Inflammatory macrophage (primary cell): Measurements from ENCODE around the gene FAM240A.
"Not testable (repeated sequence)": the region's sequence is repeated elsewhere in the genome, so short reads cannot be mapped to it uniquely, and the experiment has no call there.

ENCODE experiments used
- DNase-seq, 2 donors: peaks; one replicate each; pipeline ENCODE4 v3.0.0-alpha.2; 2020 to 2022

FAM240A gene

GRCh38 chr3:46587268-46587667 lies 25.1 kb upstream of the FAM240A start:
- DNase-seq, result not testable (repeated sequence)

DNA sequence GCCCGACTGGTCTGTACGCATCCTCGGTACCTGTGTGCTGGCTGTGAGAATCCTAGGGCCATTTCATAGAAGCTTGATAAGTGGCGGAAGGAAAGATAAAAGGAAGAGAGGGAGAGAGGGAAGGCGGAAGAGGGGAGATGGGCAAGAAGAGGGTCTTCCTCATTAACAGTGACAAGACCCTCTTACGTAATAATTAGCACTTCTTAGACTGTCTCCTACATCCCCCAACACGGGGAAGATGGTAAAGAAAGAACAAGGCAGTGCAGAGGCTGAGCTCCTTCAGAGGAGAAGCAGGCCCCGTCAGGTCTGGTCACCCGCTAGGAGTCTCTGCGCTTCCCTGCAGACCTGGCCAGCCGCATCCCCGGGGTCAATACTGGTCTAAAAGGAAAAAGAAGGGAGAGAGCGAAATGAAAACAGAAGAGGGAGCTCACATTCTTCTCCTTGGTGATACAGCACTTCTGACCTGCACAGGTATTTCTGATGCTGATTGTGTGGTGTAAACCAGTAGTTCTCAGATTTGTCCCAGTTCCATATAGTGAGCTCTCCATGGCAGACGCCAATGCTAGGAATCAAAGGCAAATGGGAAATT lies 19.0 kb upstream of the FAM240A start:
- no peak for DNase-seq

DNA sequence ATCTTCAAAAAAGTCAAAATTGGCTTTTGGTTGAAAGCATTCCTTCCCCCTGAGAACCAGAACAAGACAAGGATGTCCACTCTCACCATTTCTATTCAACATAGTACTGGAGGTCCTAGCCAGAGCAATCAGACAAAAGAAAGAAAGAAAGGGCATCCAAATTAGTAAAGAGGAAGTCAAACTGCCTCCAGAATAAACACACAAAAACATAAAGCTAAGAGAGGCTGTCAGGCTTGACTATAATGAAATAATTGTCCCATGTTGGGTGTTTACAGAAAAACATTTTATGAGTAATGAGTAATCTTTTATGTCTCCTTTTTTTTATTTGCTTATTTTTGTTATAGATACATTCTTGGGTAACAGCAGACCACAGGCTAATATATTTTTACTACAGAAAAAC lies 18.3 kb upstream of the FAM240A start:
- no peak for DNase-seq

GRCh38 chr3:46594723-46595122 lies 17.6 kb upstream of the FAM240A start:
- no peak for DNase-seq

GRCh38 chr3:46595819-46596314 lies 16.5 kb upstream of the FAM240A start:
- DNase-seq, result no peak

- DNase-seq, result no peak
These were observed 12.7 kb upstream of the FAM240A start for GRCh38 chr3:46599590-46599989.

GRCh38 chr3:46603446-46604046 lies 8.8 kb upstream of the FAM240A start:
- DNase-seq, result no peak

GRCh38 chr3:46604127-46604526 lies 8.2 kb upstream of the FAM240A start:
- DNase-seq, result peak; percentile 27 to 45

GRCh38 chr3:46607603-46608028 lies 4.7 kb upstream of the FAM240A start:
- DNase-seq, result no peak

GRCh38 chr3:46609212-46609721 lies 3.1 kb upstream of the FAM240A start:
- no peak for DNase-seq

DNA sequence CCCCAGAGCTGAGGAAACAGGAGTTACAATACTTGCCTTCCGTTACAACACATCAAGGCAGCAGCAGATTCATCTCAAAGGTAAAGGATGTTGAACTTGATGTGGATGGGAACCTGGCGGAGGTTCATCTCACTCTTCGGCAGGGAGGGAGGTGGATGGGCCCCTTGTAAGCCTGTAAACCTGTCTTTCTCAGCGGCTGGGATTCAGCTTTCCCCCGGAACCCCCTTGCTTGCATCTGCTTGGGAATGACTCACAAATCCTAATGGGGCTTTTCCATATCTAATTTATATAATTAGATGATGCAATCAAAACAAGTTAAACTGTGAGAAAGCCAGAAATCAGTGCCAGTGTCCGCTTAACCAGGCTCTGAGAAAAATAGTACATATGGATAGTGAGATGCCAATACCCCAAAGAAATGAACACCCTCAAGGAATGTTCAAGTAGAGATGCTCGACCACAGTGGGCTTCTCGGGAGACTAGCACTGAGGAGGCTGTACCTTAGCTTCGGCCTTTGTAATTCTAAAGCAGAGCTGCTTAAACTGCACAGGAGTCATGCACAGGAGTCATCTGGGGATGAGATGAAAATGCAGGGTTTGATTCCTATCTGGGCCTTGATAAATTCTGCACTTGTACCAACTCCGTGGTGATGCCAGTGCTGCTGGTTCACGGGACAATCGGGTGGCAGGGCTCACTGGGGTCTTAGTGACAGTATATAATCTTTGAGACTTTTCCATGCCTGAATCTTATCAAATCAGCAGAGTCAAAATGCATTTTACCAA lies 2.2 kb upstream of the FAM240A start:
- no peak for DNase-seq

DNA sequence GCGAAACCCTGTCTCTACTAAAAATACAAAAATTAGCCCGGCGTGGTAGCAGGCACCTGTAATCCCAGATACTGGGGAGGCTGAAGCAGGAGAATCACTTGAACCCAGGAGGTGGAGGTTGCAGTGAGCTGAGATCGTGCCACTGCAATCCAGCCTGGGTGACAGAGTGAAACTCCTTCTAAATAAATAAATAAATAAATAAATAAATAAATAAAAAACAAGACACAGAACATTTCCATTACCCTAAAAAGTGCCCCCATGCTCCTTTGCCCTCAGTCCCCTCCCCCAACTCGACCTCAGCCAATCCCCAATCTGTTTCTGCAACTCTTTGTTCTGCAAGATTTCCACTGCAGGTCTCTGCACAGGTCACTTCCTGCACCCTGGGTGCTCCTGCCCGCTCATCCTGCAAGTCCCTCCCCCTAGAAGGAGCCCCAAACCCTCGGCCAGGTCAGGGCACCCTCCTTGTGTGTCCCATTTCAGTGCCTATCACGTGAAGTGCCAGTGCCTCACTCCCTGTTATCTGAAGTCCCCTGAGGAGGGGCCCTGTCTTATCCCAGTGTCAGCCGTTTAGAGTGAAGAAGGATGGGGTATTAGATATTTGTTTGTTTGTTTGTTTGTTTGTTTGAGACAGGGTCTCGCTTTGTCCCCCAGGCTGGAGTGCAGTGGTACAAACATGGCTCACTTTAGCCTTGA lies 1.1 kb downstream of the FAM240A start:
- no peak for DNase-seq

DNA sequence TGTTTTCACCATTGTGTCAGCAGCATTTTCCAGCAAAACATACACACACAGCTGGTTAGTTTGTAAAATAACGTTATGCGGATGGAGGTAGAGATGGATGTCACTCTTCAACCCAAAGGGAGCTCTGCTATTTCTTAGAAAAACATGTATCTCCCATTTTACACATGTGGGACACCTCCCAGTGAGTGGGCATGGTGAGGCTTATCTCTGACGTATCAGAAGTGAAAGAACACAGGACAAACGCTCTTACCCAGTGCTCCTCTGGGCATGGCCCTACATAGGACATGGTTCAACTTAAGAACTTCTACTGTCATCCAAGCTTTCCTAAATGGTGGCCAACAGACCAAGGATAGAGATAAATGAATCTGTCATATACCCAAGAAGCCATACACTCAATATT lies 2.1 kb downstream of the FAM240A start:
- DNase-seq, result no peak

DNA sequence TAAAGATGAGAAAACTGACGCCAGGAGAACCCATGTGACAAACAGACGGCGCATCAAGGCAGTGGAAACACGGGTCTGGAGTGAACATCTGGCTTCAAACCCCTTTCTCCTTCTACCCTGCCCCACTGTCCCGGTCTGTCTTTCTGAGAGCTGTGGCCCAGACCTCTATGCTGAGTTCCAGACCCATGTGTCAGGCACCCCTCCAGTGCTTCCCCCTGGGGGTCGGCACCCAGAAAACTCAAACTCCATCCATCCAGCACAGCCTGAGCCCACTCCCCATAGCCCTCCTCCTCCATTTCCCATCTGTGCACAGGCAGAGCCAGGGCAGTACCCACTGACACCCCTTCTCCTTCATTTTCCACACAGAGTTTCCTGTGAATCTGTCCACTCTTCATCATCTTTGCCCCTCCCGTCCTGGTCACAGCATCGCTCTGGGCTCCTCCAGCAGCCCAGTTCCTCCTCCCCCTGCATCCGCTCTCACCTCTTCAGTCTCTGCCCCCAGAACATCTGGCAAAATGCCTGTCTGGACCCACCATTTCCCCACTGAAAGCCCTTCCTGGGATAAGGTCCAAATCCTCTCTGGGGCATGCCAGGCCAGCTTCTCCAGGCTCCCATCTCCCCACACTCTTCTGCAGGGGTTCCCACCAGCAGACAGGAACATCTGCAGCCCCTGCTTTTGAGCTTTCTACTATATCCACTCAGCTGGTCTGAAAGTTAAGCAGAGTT lies 2.9 kb downstream of the FAM240A start:
- no peak for DNase-seq

DNA sequence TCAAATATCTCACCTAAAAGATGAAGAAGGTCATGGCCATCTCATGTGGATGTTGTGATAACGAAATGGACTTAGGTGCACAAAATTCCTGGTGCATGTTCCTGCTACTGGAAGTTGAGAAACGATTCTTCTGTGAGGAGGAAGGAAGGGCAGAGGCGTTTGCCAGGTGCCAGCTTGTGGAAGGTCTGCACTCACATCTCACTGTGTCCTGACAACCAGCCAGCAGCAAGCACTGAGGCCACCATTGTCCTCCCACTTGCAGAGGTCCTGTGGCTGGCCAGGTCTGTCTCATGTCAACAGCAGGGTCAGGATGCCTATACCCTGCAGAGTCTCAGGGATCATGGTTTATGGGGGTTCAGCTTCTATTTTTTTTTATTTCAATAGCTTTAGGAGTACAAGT lies 3.7 kb downstream of the FAM240A start:
- no peak for DNase-seq

GRCh38 chr3:46617941-46618340 lies 5.6 kb downstream of the FAM240A start:
- no peak for DNase-seq

- DNase-seq, result no peak
These were observed 7.8 kb downstream of the FAM240A start for GRCh38 chr3:46619845-46620778.

GRCh38 chr3:46624533-46624932 lies 12.2 kb downstream of the FAM240A start:
- no peak for DNase-seq

DNA sequence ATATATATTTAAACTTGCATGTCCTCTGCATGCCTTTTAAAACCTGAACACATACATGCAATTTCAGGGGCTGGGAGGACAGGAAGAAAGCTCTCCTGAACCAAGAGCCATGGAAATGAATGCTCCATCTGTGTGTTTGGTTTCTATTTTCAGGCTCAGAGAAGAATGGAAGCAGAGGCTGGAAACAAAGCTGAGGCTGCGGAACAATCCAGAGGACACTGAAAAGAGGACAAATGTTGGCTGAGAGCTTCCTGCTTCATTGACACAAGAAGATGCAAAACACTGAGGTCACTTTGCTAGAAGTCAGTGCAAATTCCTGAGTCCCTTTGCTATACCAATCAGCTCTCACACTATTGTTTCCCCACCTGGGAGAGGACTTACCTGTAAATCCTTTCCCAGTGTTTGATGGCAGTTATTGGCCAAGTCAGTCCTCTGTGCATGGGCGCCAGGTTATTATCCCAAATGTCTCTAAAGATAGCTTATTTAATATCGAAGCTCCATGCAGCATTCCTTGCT lies 12.7 kb downstream of the FAM240A start:
- no peak for DNase-seq

DNA sequence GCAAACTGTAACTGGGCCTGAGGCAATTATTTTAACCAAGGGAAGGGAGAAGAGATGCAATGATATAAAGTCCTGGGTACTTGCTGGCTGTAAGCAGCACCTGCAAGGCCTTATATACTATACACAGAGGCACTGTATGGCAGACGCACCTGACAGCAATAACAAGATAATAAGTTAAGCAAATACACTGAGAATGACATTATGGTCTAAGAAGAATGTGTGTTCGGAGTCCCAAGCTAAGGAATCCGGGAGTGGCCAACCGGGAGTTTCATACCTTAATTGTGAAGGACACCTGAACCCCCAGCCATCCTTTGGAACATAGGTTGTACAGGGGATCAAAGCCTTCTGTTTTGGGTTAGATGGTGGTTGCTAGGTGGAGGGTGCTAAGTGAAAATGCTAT lies 13.7 kb downstream of the FAM240A start:
- no peak for DNase-seq

- no peak for DNase-seq
These were observed 14.8 kb downstream of the FAM240A start for GRCh38 chr3:46627078-46627477.
